ENCODE measurements around the gene NTMT1. TPM values are rescaled to one million over a fixed set of nuclear protein-coding genes. Genes with fewer than 3 reads are reported as not detected.

The NTMT1 gene
- total and polyA plus RNA-seq, 5 donors, result 45.0 to 78.1 (median 50.2) TPM

DNA sequence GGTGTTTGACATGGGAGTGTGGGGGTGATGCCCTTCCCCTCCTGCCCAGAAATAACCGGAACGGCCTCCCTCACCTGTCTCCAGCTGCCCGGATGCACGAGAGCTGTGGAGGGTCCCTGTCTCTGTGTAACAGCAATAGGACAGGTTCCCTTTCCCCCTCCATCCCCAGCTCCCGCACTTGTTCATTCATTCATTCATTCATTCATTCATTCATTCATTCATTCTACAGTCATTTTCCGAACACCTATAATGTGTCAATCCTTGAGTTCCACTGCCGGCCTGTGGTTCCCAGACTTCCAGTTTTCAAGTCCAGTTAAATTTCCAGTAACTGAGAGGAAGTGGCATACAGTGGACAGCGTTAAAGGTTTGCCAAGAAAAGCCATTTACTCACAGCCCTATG is 46.7 kb downstream of the NTMT1 start:
- H3K4me1 ChIP-seq (ENCODE audit: control insufficient read depth, insufficient read depth, low read length), result no peaks in the 10 kb centered on the region
- H3K27me3 ChIP-seq (ENCODE audit: control insufficient read depth, insufficient read depth), result no peaks in the 10 kb centered on the region
- H3K4me3 ChIP-seq (ENCODE audit: low read length), result no peak overlapping the region
- H3K9me3 ChIP-seq (ENCODE audit: control insufficient read depth, low read length), result no peaks in the 10 kb centered on the region
- 79% methylated on average over 8 of the region's 8 CpGs for WGBS
- DNase-seq (no peak), ATAC-seq (no peak)
- intact Hi-C loops (cut with DNase I), result no loop called here
- no peak overlapping the region for H3K27ac ChIP-seq (ENCODE audit: low read length)

GRCh38 chr9:129673602-129674001 is 47.6 kb downstream of the NTMT1 start:
- intact Hi-C loops (cut with DNase I), result no loop called here

DNA sequence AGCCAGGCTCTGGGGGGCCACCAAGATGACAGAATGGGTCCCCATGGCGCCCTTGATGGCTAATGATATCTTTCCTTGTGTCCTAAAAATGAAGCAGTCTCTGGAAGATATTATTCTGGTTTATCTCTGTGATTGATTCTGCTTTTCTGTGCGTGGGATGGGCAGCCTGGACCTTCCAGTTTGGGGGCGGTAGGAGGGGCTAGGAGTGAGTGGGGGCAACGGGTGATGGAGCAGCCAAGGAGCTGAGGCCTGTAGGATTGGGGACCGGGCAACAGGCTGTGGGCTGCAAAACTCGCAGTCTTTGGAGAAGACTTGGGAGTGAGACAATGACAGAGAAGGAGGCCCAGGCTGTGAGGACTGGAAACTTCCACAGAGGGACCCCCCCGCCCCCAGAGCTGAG is 48.3 kb downstream of the NTMT1 start:
- Histone ChIP-seq H3K27ac (ENCODE audit: low read length) (no peak overlapping the region), H3K27me3 (ENCODE audit: control insufficient read depth, insufficient read depth) (no peaks in the 10 kb centered on the region), H3K4me1 (ENCODE audit: control insufficient read depth, insufficient read depth, low read length) (no peaks in the 10 kb centered on the region), H3K9me3 (ENCODE audit: control insufficient read depth, low read length) (no peaks in the 10 kb centered on the region), H3K4me3 (ENCODE audit: low read length) (no peak overlapping the region)
- no peak for ATAC-seq
- DNase-seq, result no peak
- intact Hi-C loops (cut with DNase I), result no loop called here
- 76% methylated on average over 7 of the region's 7 CpGs for WGBS

More at GRCh38 chr9:129673602-129674001, 47.6 kb downstream of the NTMT1 start:
- no peak for ATAC-seq
- no peaks in the 10 kb centered on the region for H3K9me3 ChIP-seq (ENCODE audit: control insufficient read depth, low read length)
- no peak overlapping the region for H3K4me3 ChIP-seq (ENCODE audit: low read length)
- H3K27ac ChIP-seq (ENCODE audit: low read length), result no peak overlapping the region
- H3K27me3 ChIP-seq (ENCODE audit: control insufficient read depth, insufficient read depth), result no peaks in the 10 kb centered on the region
- no peaks in the 10 kb centered on the region for H3K4me1 ChIP-seq (ENCODE audit: control insufficient read depth, insufficient read depth, low read length)
- 53% methylated on average over 12 of the region's 12 CpGs for WGBS
- DNase-seq, result peak in 1 of 3 donors; percentile 41

DNA sequence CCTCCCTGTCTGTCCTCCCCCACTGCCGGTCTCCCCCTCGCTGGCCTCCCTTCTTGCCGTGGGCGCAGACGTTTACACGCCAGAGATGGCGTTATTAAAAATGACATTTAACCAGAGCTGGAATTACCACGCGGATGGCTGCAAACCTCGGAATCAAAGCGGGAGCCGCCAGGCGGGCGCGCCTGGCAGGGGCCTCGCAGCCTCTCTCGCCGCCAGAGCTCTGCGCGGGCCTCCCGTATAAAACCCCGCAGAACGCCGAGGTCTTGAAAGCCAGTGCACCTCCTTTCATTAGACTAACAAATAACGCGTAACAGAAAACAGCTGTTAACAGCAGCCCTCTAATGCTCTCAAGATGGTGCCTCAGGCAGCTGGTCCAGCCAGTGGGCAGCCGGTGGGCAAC is 49.7 kb downstream of the NTMT1 start:
- DNase-seq (peak in 1 of 3 donors; percentile 16), ATAC-seq (no peak)
- no peaks in the 10 kb centered on the region for H3K9me3 ChIP-seq (ENCODE audit: control insufficient read depth, low read length)
- no peaks in the 10 kb centered on the region for H3K4me1 ChIP-seq (ENCODE audit: control insufficient read depth, insufficient read depth, low read length)
- no peaks in the 10 kb centered on the region for H3K27me3 ChIP-seq (ENCODE audit: control insufficient read depth, insufficient read depth)
- intact Hi-C loops (cut with DNase I), result no loop called here
- WGBS, result 70% methylated on average over 27 of the region's 27 CpGs
- no peak overlapping the region for H3K4me3 ChIP-seq (ENCODE audit: low read length)
- H3K27ac ChIP-seq (ENCODE audit: low read length), result no peak overlapping the region

- Histone ChIP-seq H3K4me3 (ENCODE audit: low read length) (no peak overlapping the region), H3K27me3 (ENCODE audit: control insufficient read depth, insufficient read depth) (no peaks in the 10 kb centered on the region), H3K4me1 (ENCODE audit: control insufficient read depth, insufficient read depth, low read length) (no peaks in the 10 kb centered on the region), H3K9me3 (ENCODE audit: control insufficient read depth, low read length) (no peaks in the 10 kb centered on the region), H3K27ac (ENCODE audit: low read length) (no peak overlapping the region)
- intact Hi-C loops (cut with DNase I), result no loop called here
- no peak for ATAC-seq
- WGBS, result 80% methylated on average over 4 of the region's 4 CpGs
- peak in 1 of 3 donors; percentile 25 for DNase-seq
Observed at GRCh38 chr9:129676287-129676686, 50.3 kb downstream of the NTMT1 start.

DNA sequence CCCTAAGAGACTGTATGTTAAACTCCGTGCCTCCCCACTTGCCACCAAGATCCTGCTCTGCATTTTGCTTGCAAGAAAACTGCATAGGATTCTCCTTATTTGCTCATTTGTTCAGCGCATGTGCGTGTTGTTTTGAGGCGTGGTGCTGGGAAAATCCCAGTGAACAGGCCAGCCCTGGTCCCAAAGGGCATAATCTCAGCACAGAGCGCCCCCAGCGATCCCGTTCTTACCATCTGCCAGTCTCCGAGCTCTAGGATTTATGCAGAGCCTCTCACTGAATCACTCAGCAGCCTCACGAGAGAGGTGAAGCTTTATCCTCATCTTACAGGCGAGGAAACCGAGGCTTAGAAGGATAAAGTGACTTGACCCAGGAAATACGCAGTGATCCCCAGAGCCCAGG is 51.0 kb downstream of the NTMT1 start:
- no peak overlapping the region for H3K27ac ChIP-seq (ENCODE audit: low read length)
- DNase-seq (peak; percentile 54 to 84 (median 62)), ATAC-seq (peak; percentile 20 to 44)
- H3K27me3 ChIP-seq (ENCODE audit: control insufficient read depth, insufficient read depth), result no peaks in the 10 kb centered on the region
- no peaks in the 10 kb centered on the region for H3K9me3 ChIP-seq (ENCODE audit: control insufficient read depth, low read length)
- intact Hi-C loops (cut with DNase I), result no loop called here
- H3K4me3 ChIP-seq (ENCODE audit: low read length), result no peak overlapping the region
- no peaks in the 10 kb centered on the region for H3K4me1 ChIP-seq (ENCODE audit: control insufficient read depth, insufficient read depth, low read length)
- WGBS, result 60% methylated on average over 12 of the region's 12 CpGs

DNA sequence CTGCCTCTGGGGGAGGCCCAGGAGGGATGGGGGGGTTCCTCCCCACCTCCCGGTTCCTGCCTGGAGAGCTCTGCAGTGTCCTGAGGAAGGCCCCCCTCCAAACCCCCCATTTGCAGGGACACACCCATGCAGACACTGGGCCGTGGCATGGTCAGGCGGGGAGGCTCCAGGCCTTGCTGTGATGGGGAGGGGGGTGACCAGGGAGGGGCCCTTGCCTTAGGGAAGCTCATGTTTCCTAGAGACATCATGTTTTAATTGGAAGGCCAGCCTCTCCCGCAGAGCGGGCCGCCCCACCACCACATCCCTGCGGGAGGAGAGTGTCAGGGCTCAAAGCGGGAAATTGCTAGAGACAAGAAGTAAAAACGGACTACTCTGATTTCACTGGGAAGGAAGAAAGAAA is 51.5 kb downstream of the NTMT1 start:
- Histone ChIP-seq H3K27me3 (ENCODE audit: control insufficient read depth, insufficient read depth) (no peaks in the 10 kb centered on the region), H3K4me3 (ENCODE audit: low read length) (no peak overlapping the region), H3K27ac (ENCODE audit: low read length) (no peak overlapping the region), H3K9me3 (ENCODE audit: control insufficient read depth, low read length) (no peaks in the 10 kb centered on the region), H3K4me1 (ENCODE audit: control insufficient read depth, insufficient read depth, low read length) (no peaks in the 10 kb centered on the region)
- ATAC-seq, result peak; percentile 14 to 55
- intact Hi-C loops (cut with DNase I), result no loop called here
- WGBS, result 49% methylated on average over 9 of the region's 9 CpGs
- DNase-seq, result peak in 2 of 3 donors; percentile 53 to 61

DNA sequence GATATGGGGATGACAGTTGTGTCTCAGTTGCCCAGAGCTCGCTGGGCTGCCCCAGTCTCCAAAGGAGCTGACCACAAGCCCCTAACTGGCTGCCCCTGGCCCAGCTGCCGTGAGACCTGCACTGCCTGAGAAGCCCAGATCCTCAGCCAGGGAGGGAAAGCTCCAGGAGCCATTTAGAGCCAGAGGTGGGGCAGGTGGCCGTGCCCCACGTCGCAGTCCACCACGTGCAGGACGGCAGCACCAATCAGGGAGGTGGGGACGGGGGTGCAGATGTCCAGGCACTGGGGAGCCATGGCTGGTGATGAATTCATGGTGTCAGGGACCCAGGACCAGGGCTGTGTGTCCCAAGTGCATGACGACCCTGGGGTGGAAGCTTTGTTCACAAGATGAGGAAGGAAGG is 52.9 kb downstream of the NTMT1 start:
- Histone ChIP-seq H3K27ac (ENCODE audit: low read length) (no peak overlapping the region), H3K27me3 (ENCODE audit: control insufficient read depth, insufficient read depth) (no peaks in the 10 kb centered on the region), H3K4me3 (ENCODE audit: low read length) (no peak overlapping the region), H3K9me3 (ENCODE audit: control insufficient read depth, low read length) (no peaks in the 10 kb centered on the region), H3K4me1 (ENCODE audit: control insufficient read depth, insufficient read depth, low read length) (no peaks in the 10 kb centered on the region)
- ATAC-seq, result no peak
- 77% methylated on average over 9 of the region's 9 CpGs for WGBS
- DNase-seq, result peak in 1 of 3 donors; percentile 20
- intact Hi-C loops (cut with DNase I), result no loop called here

GRCh38 chr9:129679537-129679936 is 53.6 kb downstream of the NTMT1 start:
- no peaks in the 10 kb centered on the region for H3K27me3 ChIP-seq (ENCODE audit: control insufficient read depth, insufficient read depth)
- H3K4me1 ChIP-seq (ENCODE audit: control insufficient read depth, insufficient read depth, low read length), result no peaks in the 10 kb centered on the region
- no peaks in the 10 kb centered on the region for H3K9me3 ChIP-seq (ENCODE audit: control insufficient read depth, low read length)
- WGBS, result 76% methylated on average over 9 of the region's 9 CpGs
- intact Hi-C loops (cut with DNase I), result no loop called here
- no peak overlapping the region for H3K4me3 ChIP-seq (ENCODE audit: low read length)
- ATAC-seq (no peak), DNase-seq (peak in 1 of 3 donors; percentile 7)
- H3K27ac ChIP-seq (ENCODE audit: low read length), result no peak overlapping the region

DNA sequence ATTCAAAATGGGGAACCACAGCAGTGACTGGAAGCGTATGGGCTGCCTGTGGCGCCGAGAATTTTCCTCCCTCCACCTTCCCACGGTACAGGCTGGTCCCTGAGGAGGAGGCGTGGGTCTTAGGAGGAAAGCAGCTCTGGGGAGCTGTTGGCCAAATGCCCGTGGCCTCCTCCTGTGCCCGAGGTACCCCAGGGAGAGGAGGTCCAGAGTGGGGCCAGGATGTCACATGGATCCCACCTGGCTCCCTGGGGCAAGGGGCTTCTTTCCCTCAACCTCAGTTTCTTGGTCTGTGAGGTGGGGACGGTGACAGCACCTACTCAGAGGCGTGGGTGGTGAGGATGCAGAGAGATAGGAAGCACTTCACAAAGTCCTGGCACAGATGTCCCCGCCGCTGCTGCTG is 56.0 kb downstream of the NTMT1 start:
- DNase-seq (peak in 1 of 3 donors; percentile 24), ATAC-seq (no peak)
- 73% methylated on average over 11 of the region's 11 CpGs for WGBS
- H3K27ac ChIP-seq (ENCODE audit: low read length), result no peak overlapping the region
- no peaks in the 10 kb centered on the region for H3K9me3 ChIP-seq (ENCODE audit: control insufficient read depth, low read length)
- H3K4me1 ChIP-seq (ENCODE audit: control insufficient read depth, insufficient read depth, low read length), result no peaks in the 10 kb centered on the region
- intact Hi-C loops (cut with DNase I), result no loop called here
- no peaks in the 10 kb centered on the region for H3K27me3 ChIP-seq (ENCODE audit: control insufficient read depth, insufficient read depth)
- no peak overlapping the region for H3K4me3 ChIP-seq (ENCODE audit: low read length)

DNA sequence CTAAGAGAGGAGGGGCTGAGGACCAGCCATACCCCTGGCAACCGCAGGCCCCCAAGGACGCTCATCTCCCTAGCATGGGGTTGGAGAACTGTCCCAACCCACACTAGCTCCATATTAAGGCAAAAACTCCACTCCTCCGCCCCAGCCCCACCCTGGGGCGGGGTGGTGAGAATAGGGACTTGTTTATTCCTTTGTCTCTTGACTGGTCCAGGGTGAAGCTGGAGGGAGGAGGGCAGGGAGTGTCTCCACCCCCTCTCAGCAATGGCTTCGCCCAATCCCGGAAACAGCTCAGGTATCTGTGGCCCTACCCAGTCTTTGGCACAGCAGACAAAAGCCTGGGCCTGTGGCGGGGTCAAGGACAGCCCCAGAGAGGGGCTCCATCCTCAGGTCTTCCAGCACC is 56.4 kb downstream of the NTMT1 start:
- H3K27me3 ChIP-seq (ENCODE audit: control insufficient read depth, insufficient read depth), result no peaks in the 10 kb centered on the region
- WGBS, result 85% methylated on average over 7 of the region's 7 CpGs

GRCh38 chr9:129685220-129685932 is 59.4 kb downstream of the NTMT1 start:
- DNase-seq (peak in 1 of 3 donors; percentile 18), ATAC-seq (no peak)
- H3K4me1 ChIP-seq (ENCODE audit: control insufficient read depth, insufficient read depth, low read length), result no peaks in the 10 kb centered on the region
- intact Hi-C loops (cut with DNase I), result no loop called here
- H3K4me3 ChIP-seq (ENCODE audit: low read length), result no peak overlapping the region
- H3K27me3 ChIP-seq (ENCODE audit: control insufficient read depth, insufficient read depth), result no peaks in the 10 kb centered on the region
- 86% methylated on average over 15 of the region's 15 CpGs for WGBS
- H3K27ac ChIP-seq (ENCODE audit: low read length), result no peak overlapping the region
- no peaks in the 10 kb centered on the region for H3K9me3 ChIP-seq (ENCODE audit: control insufficient read depth, low read length)

More for the DNA sequence above, 56.4 kb downstream of the NTMT1 start:
- Histone ChIP-seq H3K4me3 (ENCODE audit: low read length) (no peak overlapping the region), H3K9me3 (ENCODE audit: control insufficient read depth, low read length) (no peaks in the 10 kb centered on the region), H3K4me1 (ENCODE audit: control insufficient read depth, insufficient read depth, low read length) (no peaks in the 10 kb centered on the region), H3K27ac (ENCODE audit: low read length) (no peak overlapping the region)
- ATAC-seq (no peak), DNase-seq (peak in 1 of 3 donors; percentile 22)
- intact Hi-C loops (cut with DNase I), result no loop called here

Measured in right cardiac atrium (tissue), 5 donors.